Body of pancreas (tissue), 4 donors: ENCODE results near the gene SMIM9. TPM values are rescaled to one million over a fixed set of nuclear protein-coding genes. Genes with fewer than 3 reads are reported as not detected.
"Not testable (repeated sequence)": the region's sequence is repeated elsewhere in the genome, so short reads cannot be mapped to it uniquely, and the experiment has no call there.

Experiments
- ATAC-seq: fragments of 150-250 bp; one replicate; pipeline ENCODE4 v1.9.1; 2016
- DNase-seq, 4 donors: peaks; one replicate each; pipeline ENCODE4 v3.0.0-alpha.2; 2019
- H3K27ac ChIP-seq, 4 donors: fragments of 200-600 bp; sonication (generic); 1 replicate in 3 of 4; 2 replicates in 1 of 4; pipeline versions ENCODE4 v1.5.1 to v1.6.1; 2016 to 2019; ENCODE audit warnings: mild to moderate bottlenecking in 1 of 4, mixed read lengths in 1 of 4, moderate library complexity in 1 of 4
- H3K27me3 ChIP-seq, 2 donors: fragments of 200-600 bp; sonication (generic); one replicate each; pipeline ENCODE4 v1.6.0; 2016; ENCODE audit warnings: mild to moderate bottlenecking in 1 of 2
- H3K36me3 ChIP-seq, 2 donors: fragments of 200-600 bp; sonication (generic); replicated peaks in 1 of 2; 2 replicates each; pipeline ENCODE4 v1.5.1; 2016; ENCODE audit warnings: low read depth in 2 of 2; ENCODE audit not compliant: insufficient read depth in 1 of 2
- H3K4me1 ChIP-seq: fragments of 200-600 bp; sonication (generic); one replicate; pipeline ENCODE4 v1.6.0; 2016
- H3K4me3 ChIP-seq, 2 donors: fragments of 200-600 bp; sonication (generic); 1 replicate in 1 of 2; 2 replicates in 1 of 2; pipeline ENCODE4 v1.5.1; 2016 to 2019
- H3K9me3 ChIP-seq, 3 donors: fragments of 200-600 bp; sonication (generic); 1 replicate in 2 of 3; 2 replicates in 1 of 3; pipeline ENCODE4 v1.5.1; 2016
- CTCF ChIP-seq, 7 experiments: fragments of 450-650 bp in 4 of 7; fragments of 200-600 bp in 3 of 7; sonication (generic) in 3 of 7; IDR thresholded peaks; one replicate each; pipeline ENCODE4 v1.5.1; 2016 to 2019; ENCODE audit warnings: antibody characterized with exemption in 7 of 7
- POLR2A ChIP-seq, 3 donors: fragments of 450-650 bp; IDR thresholded peaks; one replicate each; pipeline ENCODE4 v1.6.1; 2016; ENCODE audit warnings: antibody characterized with exemption in 3 of 3, mild to moderate bottlenecking in 2 of 3
- WGBS, 2 donors: methylation state at CpG; one replicate each; pipeline ENCODE4 v1.1.5; 2017; 5-methylcytosine and 5-hydroxymethylcytosine counted together
- intact Hi-C: fragments of 100-400 bp; cut with DNase I; formaldehyde crosslinking; loops from one replicate; pipeline ENCODE4 v1.15.1; 2023
- total RNA-seq, 2 donors: library from RNA; depleted of rRNA; stranded (reverse); fragments of >200 nt; gene quantifications; one replicate each; pipeline ENCODE4 v1.1.0, GENCODE V29; 2016

SMIM9 gene
- total RNA-seq, 2 donors from 2014 or later: not detected

GRCh38 chrX:154821523-154821922, 12.9 kb downstream of the SMIM9 start:
- H3K4me3 ChIP-seq: no peak overlapping the region
- no peaks in the 10 kb centered on the region for H3K9me3 ChIP-seq
- intact Hi-C loops: no loop called here
- H3K27ac ChIP-seq: no peak overlapping the region
- DNase-seq: no peak
- no peaks in the 10 kb centered on the region for H3K36me3 ChIP-seq
- H3K4me1 ChIP-seq: no peaks in the 10 kb centered on the region
- H3K27me3 ChIP-seq: no peaks in the 10 kb centered on the region
- TF ChIP-seq CTCF (IDR thresholded peaks at IDR 0.05) (no peak), POLR2A (IDR thresholded peaks at IDR 0.05) (no peak)
- no peak for ATAC-seq

GRCh38 chrX:154819771-154820341, 14.6 kb downstream of the SMIM9 start:
- Histone ChIP-seq H3K9me3 (no peaks in the 10 kb centered on the region), H3K27ac (no peak overlapping the region), H3K27me3 (no peaks in the 10 kb centered on the region), H3K4me3 (no peak overlapping the region), H3K36me3 (no peaks in the 10 kb centered on the region), H3K4me1 (no peaks in the 10 kb centered on the region)
- intact Hi-C loops: no loop called here
- WGBS, 2 donors: 89% methylated on average over 7 of the region's 7 CpGs
- no peak for ATAC-seq
- TF ChIP-seq POLR2A (IDR thresholded peaks at IDR 0.05) (no peak), CTCF (IDR thresholded peaks at IDR 0.05) (no peak)
- no peak for DNase-seq

DNA sequence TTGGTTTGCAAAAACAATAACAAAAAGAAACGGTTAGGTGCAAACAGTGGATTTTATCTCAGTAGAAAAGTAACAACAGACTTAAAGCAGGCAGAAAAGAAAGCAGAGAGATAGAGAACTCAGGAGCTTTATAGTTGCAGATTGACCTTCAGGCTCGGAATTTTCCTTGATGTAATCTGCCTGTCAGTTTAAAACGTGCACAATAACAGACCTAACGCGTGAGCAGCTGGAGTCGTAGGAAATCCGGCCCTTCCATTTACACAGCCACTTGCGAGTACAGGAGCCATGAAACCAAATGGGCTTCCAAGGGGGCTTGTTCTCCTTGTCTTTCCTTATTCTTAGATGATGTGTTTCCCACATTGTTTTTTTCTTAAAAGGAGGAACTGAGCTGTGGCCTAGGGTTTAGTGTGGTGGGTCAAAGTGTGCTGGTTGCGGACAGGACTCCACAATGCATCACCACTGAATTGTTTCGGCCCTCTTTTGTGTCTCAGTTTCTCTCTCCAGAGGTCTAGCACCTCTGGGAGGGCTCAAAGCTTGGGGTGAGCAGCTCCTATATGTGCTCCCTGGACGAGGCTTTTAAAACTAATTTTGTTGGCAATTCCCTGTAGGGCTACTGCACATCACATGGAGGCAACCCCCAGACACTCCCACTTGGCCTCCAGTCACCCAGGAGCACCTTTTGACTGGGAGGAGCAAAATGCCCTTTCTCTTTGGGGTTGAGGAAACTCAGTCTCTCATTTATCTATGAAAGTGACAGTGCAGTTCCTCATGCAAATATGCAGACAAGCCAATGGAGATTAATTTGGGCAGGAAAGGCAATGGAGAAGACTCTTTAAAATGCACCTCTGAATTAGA, 15.3 kb downstream of the SMIM9 start:
- H3K4me3 ChIP-seq: no peak overlapping the region
- ATAC-seq (no peak), DNase-seq (no peak)
- no peaks in the 10 kb centered on the region for H3K4me1 ChIP-seq
- intact Hi-C loops: no loop called here
- H3K36me3 ChIP-seq: no peaks in the 10 kb centered on the region
- H3K27ac ChIP-seq: no peak overlapping the region
- H3K9me3 ChIP-seq: no peaks in the 10 kb centered on the region
- no peaks in the 10 kb centered on the region for H3K27me3 ChIP-seq
- TF ChIP-seq POLR2A (IDR thresholded peaks at IDR 0.05) (no peak), CTCF (IDR thresholded peaks at IDR 0.05) (no peak)
- WGBS, 2 donors: 15 to 40% methylated on average over 9 to 11 of the region's 11 CpGs

GRCh38 chrX:154817048-154817618, 17.3 kb downstream of the SMIM9 start:
- intact Hi-C loops, DNase-seq, ATAC-seq, H3K4me3 ChIP-seq, H3K27me3 ChIP-seq, H3K4me1 ChIP-seq, H3K36me3 ChIP-seq, H3K27ac ChIP-seq, H3K9me3 ChIP-seq: not testable (repeated sequence)
- WGBS, 2 donors: 89 to 97% methylated on average over 12 to 19 of the region's 19 CpGs

DNA sequence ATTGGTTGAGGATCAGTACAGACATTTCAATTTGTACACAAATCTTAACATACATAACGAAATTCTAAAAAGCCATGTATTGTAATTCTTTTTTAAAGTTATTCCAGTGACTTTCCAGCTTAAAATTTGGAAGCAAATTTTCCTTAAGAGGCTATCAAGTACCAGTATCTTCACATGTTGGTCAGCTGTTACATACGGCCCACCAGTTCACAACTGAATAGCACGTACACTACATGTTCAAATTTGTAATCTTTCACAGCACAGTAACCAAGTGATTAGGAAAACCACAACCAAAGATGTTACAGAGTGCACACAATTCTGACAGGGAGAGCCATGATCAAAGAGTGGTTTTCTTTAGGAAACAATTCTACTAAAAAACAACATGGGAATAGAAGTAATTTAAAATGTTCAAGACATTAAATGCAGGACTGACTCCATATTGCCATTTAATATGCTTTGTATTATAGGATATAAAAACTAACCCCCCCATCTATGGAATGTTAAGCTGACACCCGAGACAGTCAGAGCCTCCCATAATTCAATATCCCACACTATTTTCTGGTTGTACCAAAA, 18.1 kb downstream of the SMIM9 start:
- 90 to 93% methylated on average over 4 of the region's 4 CpGs for WGBS, 2 donors
- H3K27ac ChIP-seq, intact Hi-C loops, DNase-seq, ATAC-seq, H3K4me1 ChIP-seq, H3K36me3 ChIP-seq, H3K27me3 ChIP-seq, H3K9me3 ChIP-seq, H3K4me3 ChIP-seq: not testable (repeated sequence)
